ENCODE results near the gene CARNS1. TPM values are rescaled to one million over a fixed set of nuclear protein-coding genes. Genes with fewer than 3 reads are reported as not detected.
A peak's percentile ranks its signal among the peaks of the same experiment; 100 is the strongest.

CARNS1 gene
- 8.4 TPM for total RNA-seq

- intact Hi-C loops (cut with DNase I): no loop called here
- no peak for ATAC-seq
- DNase-seq (ENCODE audit: low spot score): no peak
These were observed at the start of gene CARNS1 for GRCh38 chr11:67415501-67416304. Gene CARNS1, plus strand, starts transcription at chr11:67415678. Its CDS starts 522 bp downstream, at chr11:67416200.

GRCh38 chr11:67365736-67366444 is 49.6 kb upstream of the CARNS1 start:
- no peak for ATAC-seq
- intact Hi-C loops (cut with DNase I): no loop called here
- no peak for DNase-seq (ENCODE audit: low spot score)

- ATAC-seq: peak; percentile 50
- intact Hi-C loops (cut with DNase I): no loop called here
- no peak for DNase-seq (ENCODE audit: low spot score)
These were observed 48.9 kb upstream of the CARNS1 start for GRCh38 chr11:67366546-67366945.

- ATAC-seq (peak; percentile 40), DNase-seq (ENCODE audit: low spot score) (no peak)
- intact Hi-C loops (cut with DNase I): no loop called here
These were observed 48.3 kb upstream of the CARNS1 start for GRCh38 chr11:67366961-67367760.

- ATAC-seq (no peak), DNase-seq (ENCODE audit: low spot score) (no peak)
- intact Hi-C loops (cut with DNase I): no loop called here
These were observed 47.7 kb upstream of the CARNS1 start for GRCh38 chr11:67367761-67368227.

- ATAC-seq (no peak), DNase-seq (ENCODE audit: low spot score) (no peak)
- intact Hi-C loops (cut with DNase I): no loop called here
These were observed 46.9 kb upstream of the CARNS1 start for GRCh38 chr11:67368621-67369020.

- DNase-seq (ENCODE audit: low spot score): no peak
- ATAC-seq: no peak
- intact Hi-C loops (cut with DNase I): no loop called here
These were observed 46.2 kb upstream of the CARNS1 start for GRCh38 chr11:67369275-67369674.

GRCh38 chr11:67369801-67370284 is 45.6 kb upstream of the CARNS1 start:
- intact Hi-C loops (cut with DNase I): loop anchor here (5.0 kb wide), 1 partner anchor 638 kb away; no protein-coding TSS in a partner anchor
- DNase-seq (ENCODE audit: low spot score): no peak
- no peak for ATAC-seq

- intact Hi-C loops (cut with DNase I): loop anchor here (5.0 kb wide), 1 partner anchor 638 kb away; no protein-coding TSS in a partner anchor
- ATAC-seq (no peak), DNase-seq (ENCODE audit: low spot score) (no peak)
These were observed 45.0 kb upstream of the CARNS1 start for GRCh38 chr11:67370351-67371076.

- DNase-seq (ENCODE audit: low spot score) (no peak), ATAC-seq (no peak)
- intact Hi-C loops (cut with DNase I): loop anchor here (5.0 kb wide), 1 partner anchor 639 kb away; no protein-coding TSS in a partner anchor
These were observed 44.1 kb upstream of the CARNS1 start for GRCh38 chr11:67371189-67371910.

GRCh38 chr11:67371911-67372320 is 43.6 kb upstream of the CARNS1 start:
- no peak for ATAC-seq
- intact Hi-C loops (cut with DNase I): loop anchor here (5.0 kb wide), 1 partner anchor 640 kb away; no protein-coding TSS in a partner anchor

GRCh38 chr11:67372321-67372992 is 43.0 kb upstream of the CARNS1 start:
- DNase-seq (ENCODE audit: low spot score) (no peak), ATAC-seq (no peak)
- intact Hi-C loops (cut with DNase I): loop anchor here (5.0 kb wide), 1 partner anchor 640 kb away; no protein-coding TSS in a partner anchor

More at GRCh38 chr11:67371911-67372320, 43.6 kb upstream of the CARNS1 start:
- DNase-seq (ENCODE audit: low spot score): no peak

- intact Hi-C loops (cut with DNase I): loop anchor here (5.0 kb wide), 1 partner anchor 641 kb away; no protein-coding TSS in a partner anchor
- DNase-seq (ENCODE audit: low spot score) (peak; percentile 88), ATAC-seq (peak; percentile 57)
These were observed 42.4 kb upstream of the CARNS1 start, which contains the start of gene CLCF1 for GRCh38 chr11:67372993-67373647. Gene CLCF1, minus strand, starts transcription at chr11:67373598. Its CDS starts 59 bp downstream, at chr11:67373539.

- ATAC-seq (peak; percentile 64), DNase-seq (ENCODE audit: low spot score) (peak; percentile 84)
- intact Hi-C loops (cut with DNase I): loop anchor here (5.0 kb wide), 1 partner anchor 642 kb away; no protein-coding TSS in a partner anchor
These were observed 41.6 kb upstream of the CARNS1 start for GRCh38 chr11:67373648-67374570.

- intact Hi-C loops (cut with DNase I): loop anchor here (5.0 kb wide), 1 partner anchor 642 kb away; no protein-coding TSS in a partner anchor
- ATAC-seq (no peak), DNase-seq (ENCODE audit: low spot score) (no peak)
These were observed 40.8 kb upstream of the CARNS1 start for GRCh38 chr11:67374571-67375281.

All from sciatic nerve (tissue), 2 donors.